Aorta (tissue), 5 donors: ENCODE data around the gene RNFT2. TPM values are rescaled to one million over a fixed set of nuclear protein-coding genes. Genes with fewer than 3 reads are reported as not detected.
"Not testable (repeated sequence)": the region's sequence is repeated elsewhere in the genome, so short reads cannot be mapped to it uniquely, and the experiment has no call there.

ENCODE experiments used
- ATAC-seq: fragments of 200-7000 bp; cut with Tn5 transposase; one replicate; pipeline ENCODE4 v1.9.1; 2022; ENCODE audit warnings: moderate library complexity; ENCODE audit not compliant: low FRiP score
- DNase-seq, 2 donors: peaks; one replicate each; pipeline ENCODE4 v3.0.0-alpha.2; 2020
- H3K27ac ChIP-seq, 2 donors: one replicate each; pipeline ENCODE4 v1.5.1; 2013; ENCODE audit warnings: low read length in 2 of 2, mild to moderate bottlenecking in 2 of 2, moderate library complexity in 2 of 2, control low read depth in 1 of 2, inconsistent platforms in 1 of 2, low read depth in 1 of 2
- H3K27me3 ChIP-seq, 2 donors: one replicate each; pipeline ENCODE4 v1.6.1; 2013; ENCODE audit warnings: control low read depth in 1 of 2, low read length in 1 of 2, mild to moderate bottlenecking in 1 of 2, moderate library complexity in 1 of 2; ENCODE audit not compliant: insufficient read depth in 2 of 2, control insufficient read depth in 1 of 2
- H3K36me3 ChIP-seq, 2 donors: one replicate each; pipeline ENCODE4 v1.6.1; 2013; ENCODE audit warnings: control low read depth in 1 of 2, low read length in 1 of 2, mild to moderate bottlenecking in 1 of 2; ENCODE audit not compliant: insufficient read depth in 2 of 2, control insufficient read depth in 1 of 2
- H3K4me1 ChIP-seq, 2 donors: one replicate each; pipeline ENCODE4 v1.6.1; 2013; ENCODE audit warnings: low read length in 2 of 2, control low read depth in 1 of 2, mild to moderate bottlenecking in 1 of 2, moderate library complexity in 1 of 2; ENCODE audit not compliant: insufficient read depth in 2 of 2, control insufficient read depth in 1 of 2
- H3K4me3 ChIP-seq, 2 donors: one replicate each; pipeline ENCODE4 v1.5.1; 2013; ENCODE audit warnings: low read length in 2 of 2, control low read depth in 1 of 2, mild to moderate bottlenecking in 1 of 2
- H3K9me3 ChIP-seq: one replicate; pipeline ENCODE4 v1.6.1; 2013; ENCODE audit warnings: mild to moderate bottlenecking, low read length; ENCODE audit not compliant: control insufficient read depth
- WGBS, 2 donors: extraction: QIAGEN DNeasy Blood & Tissue Kit; methylation state at CpG; one replicate each; pipeline ENCODE4 v1.1.7; 2013; 5-methylcytosine and 5-hydroxymethylcytosine counted together
- intact Hi-C, 2 donors: fragments of 100-400 bp; cut with DNase I; formaldehyde crosslinking; loops; one replicate each; pipeline versions ENCODE4 v1.14.2 to v1.15.0; 2022
- polyA plus RNA-seq, 2 donors: library from polyadenylated mRNA; stranded (reverse); fragments of 200-250 nt; gene quantifications; one replicate each; pipeline ENCODE4 v1.2.3, GENCODE V29; 2013
- total RNA-seq, 2 donors: library from RNA; stranded (reverse); fragmentation: NEBNext Ultra II Directional; extraction: Animal tissue kit (Norgen Biotek cat#: 25700); gene quantifications; one replicate each; pipeline ENCODE4 v1.2.1, GENCODE V29; 2021
- donor health status: healthy with polysubstance abuse.
- donor health status: Bipolar disorder and iron deficiency.
- donor health status: DM: no; HTN: no; CAD: no.
- donor health status: DM: no; HTN: no; CAD: no.
- donor health status: DM: yes; HTN: yes; CAD: no.

RNFT2 gene
- total and polyA plus RNA-seq, 4 donors, result 1.6 to 3.1 (median 2.4) TPM

- DNase-seq, ATAC-seq, intact Hi-C loops: not testable (repeated sequence)
Measured at GRCh38 chr12:116789562-116789961, 51.4 kb downstream of the RNFT2 start.

GRCh38 chr12:116790066-116790465, 52.0 kb downstream of the RNFT2 start:
- Histone ChIP-seq H3K36me3 (no peaks in the 10 kb centered on the region), H3K9me3 (no peaks in the 10 kb centered on the region), H3K4me1 (no peaks in the 10 kb centered on the region), H3K27me3 (no peaks in the 10 kb centered on the region), H3K4me3 (no peak overlapping the region), H3K27ac (no peak overlapping the region)
- DNase-seq (no peak), ATAC-seq (no peak)
- intact Hi-C loops, result no loop called here
- WGBS, 2 donors, result 67 to 70% methylated on average over 1 of the region's 1 CpG

More at GRCh38 chr12:116789562-116789961, 51.4 kb downstream of the RNFT2 start:
- not testable (repeated sequence) for H3K27ac ChIP-seq, H3K27me3 ChIP-seq, H3K36me3 ChIP-seq, H3K4me3 ChIP-seq, H3K4me1 ChIP-seq, H3K9me3 ChIP-seq

- Histone ChIP-seq H3K9me3 (no peaks in the 10 kb centered on the region), H3K27ac (no peak overlapping the region), H3K4me3 (no peak overlapping the region), H3K27me3 (no peaks in the 10 kb centered on the region), H3K4me1 (no peaks in the 10 kb centered on the region), H3K36me3 (no peaks in the 10 kb centered on the region)
- WGBS, 2 donors, result 72 to 74% methylated on average over 10 of the region's 10 CpGs
- ATAC-seq (no peak), DNase-seq (no peak)
- intact Hi-C loops, result no loop called here
Measured at GRCh38 chr12:116792403-116792802, 54.3 kb downstream of the RNFT2 start.

- H3K4me1 ChIP-seq, result no peaks in the 10 kb centered on the region
- intact Hi-C loops, result no loop called here
- no peak overlapping the region for H3K27ac ChIP-seq
- H3K36me3 ChIP-seq, result no peaks in the 10 kb centered on the region
- H3K4me3 ChIP-seq, result no peak overlapping the region
- no peak for DNase-seq
- no peaks in the 10 kb centered on the region for H3K27me3 ChIP-seq
- 83 to 86% methylated on average over 4 of the region's 4 CpGs for WGBS, 2 donors
- no peak for ATAC-seq
- H3K9me3 ChIP-seq, result peaks cover 4% of the 10 kb centered on the region
Measured at GRCh38 chr12:116794725-116795124, 56.6 kb downstream of the RNFT2 start.

- intact Hi-C loops, result no loop called here
- WGBS, 2 donors, result 73 to 79% methylated on average over 6 of the region's 6 CpGs
- no peaks in the 10 kb centered on the region for H3K36me3 ChIP-seq
- ATAC-seq, result no peak
- peaks cover 5% of the 10 kb centered on the region for H3K9me3 ChIP-seq
- no peaks in the 10 kb centered on the region for H3K27me3 ChIP-seq
- DNase-seq, result no peak
- no peak overlapping the region for H3K27ac ChIP-seq
- H3K4me1 ChIP-seq, result no peaks in the 10 kb centered on the region
- H3K4me3 ChIP-seq, result no peak overlapping the region
Measured at GRCh38 chr12:116797885-116798284, 59.8 kb downstream of the RNFT2 start.

- ATAC-seq (no peak), DNase-seq (no peak)
- H3K27me3 ChIP-seq, result no peaks in the 10 kb centered on the region
- WGBS, 2 donors, result 96 to 98% methylated on average over 4 of the region's 4 CpGs
- no peak overlapping the region for H3K4me3 ChIP-seq
- no peak overlapping the region for H3K27ac ChIP-seq
- H3K4me1 ChIP-seq, result no peaks in the 10 kb centered on the region
- intact Hi-C loops, result no loop called here
- H3K36me3 ChIP-seq, result no peaks in the 10 kb centered on the region
- H3K9me3 ChIP-seq, result peaks cover 5% of the 10 kb centered on the region
Measured at GRCh38 chr12:116798719-116799118, 60.6 kb downstream of the RNFT2 start.

GRCh38 chr12:116799955-116800354, 61.8 kb downstream of the RNFT2 start:
- Histone ChIP-seq H3K36me3 (no peaks in the 10 kb centered on the region), H3K27ac (no peak overlapping the region), H3K4me3 (no peak overlapping the region), H3K9me3 (peaks cover 5% of the 10 kb centered on the region), H3K4me1 (no peaks in the 10 kb centered on the region), H3K27me3 (no peaks in the 10 kb centered on the region)
- WGBS, 2 donors, result 73 to 76% methylated on average over 6 of the region's 6 CpGs
- intact Hi-C loops, result no loop called here
- no peak for DNase-seq
- ATAC-seq, result no peak

- no peak overlapping the region for H3K27ac ChIP-seq
- H3K4me3 ChIP-seq, result no peak overlapping the region
- no peak for DNase-seq
- H3K36me3 ChIP-seq, result no peaks in the 10 kb centered on the region
- intact Hi-C loops, result no loop called here
- 79 to 87% methylated on average over 2 of the region's 2 CpGs for WGBS, 2 donors
- H3K9me3 ChIP-seq, result peaks cover 5% of the 10 kb centered on the region
- no peaks in the 10 kb centered on the region for H3K4me1 ChIP-seq
- no peak for ATAC-seq
- no peaks in the 10 kb centered on the region for H3K27me3 ChIP-seq
Measured at GRCh38 chr12:116800918-116801317, 62.8 kb downstream of the RNFT2 start.

GRCh38 chr12:116802018-116802417, 63.9 kb downstream of the RNFT2 start:
- peaks cover 5% of the 10 kb centered on the region for H3K9me3 ChIP-seq
- H3K27me3 ChIP-seq, result no peaks in the 10 kb centered on the region
- H3K36me3 ChIP-seq, result no peaks in the 10 kb centered on the region
- H3K4me3 ChIP-seq, result no peak overlapping the region
- no peak overlapping the region for H3K27ac ChIP-seq
- DNase-seq (no peak), ATAC-seq (no peak)
- H3K4me1 ChIP-seq, result no peaks in the 10 kb centered on the region
- intact Hi-C loops, result no loop called here
- WGBS, 2 donors, result 97 to 99% methylated on average over 3 of the region's 3 CpGs
